IMR-90 (cell line): ENCODE data around the gene TBCC. TPM values are rescaled to one million over a fixed set of nuclear protein-coding genes. Genes with fewer than 3 reads are reported as not detected.

Experiments
- ATAC-seq: fragments of 200-7000 bp; cut with Tn5 transposase; 2 replicates; pipeline ENCODE4 v1.9.1; 2020; ENCODE audit warnings: low read depth, mild to moderate bottlenecking, moderate library complexity
- BruUV-seq: library from RNA; stranded (reverse); fragments of 400-500 nt; replicated peaks from 2 replicates; lab custom pipeline; 2021; lab: Mats Ljungman, UMichigan
- CTCF ChIA-PET: fragments of 300-600 bp; formaldehyde crosslinking; extraction: SDS; loops from one replicate; lab custom pipeline; 2021; ENCODE audit warnings: antibody characterized with exemption; lab: Yijun Ruan, JAX
- POLR2A ChIA-PET: fragments of 300-600 bp; sonication (Branson Sonifier 250); formaldehyde crosslinking; loops from one replicate; lab custom pipeline; 2022; ENCODE audit warnings: antibody characterized with exemption; ENCODE audit not compliant: unreplicated experiment; lab: Charles Lee
- DNase-seq: peaks from one replicate; pipeline ENCODE4 v3.0.0; 2013
- H2AFZ ChIP-seq: replicated peaks from 2 replicates; pipeline ENCODE3; 2013; ENCODE audit warnings: low read length, mild to moderate bottlenecking; ENCODE audit not compliant: poor library complexity
- H2AK5ac ChIP-seq: 2 replicates; pipeline ENCODE4 v1.6.1; 2013; ENCODE audit warnings: low read depth, low read length, inconsistent platforms
- H2AK9ac ChIP-seq: replicated peaks from 2 replicates; pipeline ENCODE3; 2013; ENCODE audit warnings: mild to moderate bottlenecking, low read depth, low read length, moderate library complexity; ENCODE audit not compliant: poor library complexity
- H2BK120ac ChIP-seq: 2 replicates; pipeline ENCODE4 v1.6.1; 2013; ENCODE audit warnings: low read depth, low read length, inconsistent platforms
- H2BK15ac ChIP-seq: 3 replicates; pipeline ENCODE4 v1.6.1; 2013; ENCODE audit warnings: low read depth, low read length, inconsistent platforms
- H2BK20ac ChIP-seq: 2 replicates; pipeline ENCODE4 v1.6.1; 2013; ENCODE audit warnings: low read depth, mild to moderate bottlenecking, inconsistent platforms, low read length, moderate library complexity
- H2BK5ac ChIP-seq: 2 replicates; pipeline ENCODE4 v1.6.1; 2013; ENCODE audit warnings: mild to moderate bottlenecking, low read depth, low read length, inconsistent platforms; ENCODE audit not compliant: poor library complexity, severe bottlenecking
- H3K14ac ChIP-seq: replicated peaks from 2 replicates; pipeline ENCODE4 v1.6.1; 2013; ENCODE audit warnings: low read depth, low read length, inconsistent platforms
- H3K18ac ChIP-seq: 2 replicates; pipeline ENCODE4 v1.6.1; 2013; ENCODE audit warnings: low read depth, low read length, control low read depth
- H3K23ac ChIP-seq: 2 replicates; pipeline ENCODE4 v1.6.1; 2013; ENCODE audit warnings: low read depth, low read length, inconsistent platforms
- H3K27ac ChIP-seq: 2 replicates; pipeline ENCODE4 v1.5.1; 2013; ENCODE audit warnings: mild to moderate bottlenecking, control low read depth, low read length; ENCODE audit not compliant: insufficient read depth
- H3K27me3 ChIP-seq: 2 replicates; pipeline ENCODE4 v1.6.1; 2013; ENCODE audit warnings: low read length; ENCODE audit not compliant: control insufficient read depth, insufficient read depth
- H3K36me3 ChIP-seq: 2 replicates; pipeline ENCODE4 v1.6.1; 2013; ENCODE audit warnings: low read length, mixed read lengths; ENCODE audit not compliant: control insufficient read depth, insufficient read depth
- H3K4ac ChIP-seq: 2 replicates; pipeline ENCODE4 v1.6.1; 2013; ENCODE audit warnings: low read depth, low read length, inconsistent platforms
- H3K4me1 ChIP-seq: 2 replicates; pipeline ENCODE4 v1.6.1; 2013; ENCODE audit warnings: low read length, mixed read lengths; ENCODE audit not compliant: control insufficient read depth, insufficient read depth
- H3K4me2 ChIP-seq: 2 replicates; pipeline ENCODE4 v1.6.1; 2013; ENCODE audit warnings: low read depth, mild to moderate bottlenecking, control low read depth, low read length, moderate library complexity
- H3K4me3 ChIP-seq: 2 replicates; pipeline ENCODE4 v1.5.1; 2013; ENCODE audit warnings: low read depth, mild to moderate bottlenecking, control low read depth, low read length, moderate library complexity; ENCODE audit not compliant: insufficient read depth
- H3K56ac ChIP-seq: 2 replicates; pipeline ENCODE4 v1.6.1; 2013; ENCODE audit warnings: low read length, inconsistent platforms; ENCODE audit not compliant: insufficient read depth; ENCODE audit errors: extremely low read depth
- H3K79me1 ChIP-seq, 2 experiments: 2 replicates each; pipeline ENCODE4 v1.6.1; 2013; ENCODE audit warnings: low read length in 2 of 2, inconsistent platforms in 1 of 2, low read depth in 1 of 2
- H3K9ac ChIP-seq: 2 replicates; pipeline ENCODE4 v1.6.1; 2013; ENCODE audit warnings: low read depth, low read length, control low read depth
- H3K9me1 ChIP-seq: 2 replicates; pipeline ENCODE4 v1.6.1; 2013; ENCODE audit warnings: low read length, inconsistent platforms; ENCODE audit not compliant: insufficient read depth
- H3K9me3 ChIP-seq: 2 replicates; pipeline ENCODE4 v1.6.1; 2013; ENCODE audit warnings: low read length; ENCODE audit not compliant: control insufficient read depth, insufficient read depth
- H4K20me1 ChIP-seq: 2 replicates; pipeline ENCODE4 v1.6.1; 2013; ENCODE audit warnings: low read length, inconsistent platforms; ENCODE audit not compliant: insufficient read depth
- H4K5ac ChIP-seq: 2 replicates; pipeline ENCODE4 v1.6.1; 2013; ENCODE audit warnings: mild to moderate bottlenecking, low read depth, low read length, control low read depth
- H4K8ac ChIP-seq, 2 experiments: 2 replicates each; pipeline ENCODE4 v1.6.1; 2013; ENCODE audit warnings: low read depth in 2 of 2, low read length in 2 of 2, control low read depth in 1 of 2, inconsistent platforms in 1 of 2
- H4K91ac ChIP-seq: 2 replicates; pipeline ENCODE4 v1.6.1; 2013; ENCODE audit warnings: low read depth, low read length, inconsistent platforms; ENCODE audit not compliant: insufficient read depth
- BHLHE40 ChIP-seq: fragments of 150-350 bp; IDR thresholded peaks from 2 replicates; pipeline ENCODE4 v1.6.1; 2016; ENCODE audit warnings: mild to moderate bottlenecking, low read depth, low read length
- CHD1 ChIP-seq: IDR thresholded peaks from 2 replicates; pipeline ENCODE4 v1.6.1; 2012; ENCODE audit warnings: low read depth, low read length, improper control_type of control experiment
- MAFK ChIP-seq: IDR thresholded peaks from 2 replicates; pipeline ENCODE4 v1.6.1; 2012; ENCODE audit warnings: low read depth, low read length, improper control_type of control experiment
- MAZ ChIP-seq: IDR thresholded peaks from 2 replicates; pipeline ENCODE4 v1.6.1; 2012; ENCODE audit warnings: low read depth, mild to moderate bottlenecking, low read length, improper control_type of control experiment, moderate library complexity, borderline replicate concordance
- MXI1 ChIP-seq: IDR thresholded peaks from 2 replicates; pipeline ENCODE4 v1.6.1; 2012; ENCODE audit warnings: low read depth, mild to moderate bottlenecking, low read length, moderate library complexity, borderline replicate concordance
- POLR2A ChIP-seq: IDR thresholded peaks from 2 replicates; pipeline ENCODE4 v1.6.1; 2012; ENCODE audit warnings: mild to moderate bottlenecking, low read depth, low read length
- RAD21 ChIP-seq: IDR thresholded peaks from 2 replicates; pipeline ENCODE4 v1.6.1; 2012; ENCODE audit warnings: low read length, improper control_type of control experiment
- RFX5 ChIP-seq: IDR thresholded peaks from 2 replicates; pipeline ENCODE4 v1.8.0; 2012; ENCODE audit warnings: low read depth, mild to moderate bottlenecking, low read length, moderate library complexity
- WGBS, 2 experiments: methylation state at CpG; one replicate each; pipeline versions ENCODE4 v1.1.5 to v1.1.7; 2013; ENCODE audit warnings: missing lambda C conversion rate in 2 of 2; ENCODE audit not compliant: insufficient read length in 1 of 2; ENCODE audit errors: extremely low coverage in 2 of 2; 5-methylcytosine and 5-hydroxymethylcytosine counted together
- dilution Hi-C: fragments of 300-500 bp; cut with HindIII; formaldehyde crosslinking; loops from one replicate; pipeline ENCODE4 v1.14.3; 2018; ENCODE audit warnings: low sequenced_read_pairs; ENCODE audit not compliant: unreplicated experiment
- in situ Hi-C: fragments of 300-500 bp; cut with MboI; formaldehyde crosslinking; loops from 3 replicates; pipeline ENCODE4 v1.14.3; 2019; ENCODE audit warnings: low sequenced_read_pairs, inconsistent platforms, mixed read lengths
- intact Hi-C: fragments of 100-400 bp; cut with micrococcal nuclease; formaldehyde crosslinking; loops from 2 replicates; pipeline ENCODE4 v1.10.0; 2022
- polyA plus RNA-seq, 3 experiments: library from polyadenylated mRNA; depleted of rRNA; stranded (reverse); fragments of >200 nt; gene quantifications; 2 replicates each; pipeline ENCODE4 v1.2.3, GENCODE V29; 2012; ENCODE audit warnings: low replicate concordance in 1 of 3
- total RNA-seq: library from RNA; depleted of rRNA; stranded (reverse); fragments of >200 nt; gene quantifications from 2 replicates; pipeline ENCODE4 v1.2.3, GENCODE V29; 2012
- TF ChIP-seq, protein P1 (sequence below): fragments of 150-350 bp; IDR thresholded peaks from 2 replicates; pipeline ENCODE4 v1.6.1; 2017; ENCODE audit warnings: mild to moderate bottlenecking, antibody characterized with exemption, low read length, low read depth

TBCC gene
- total and polyA plus RNA-seq, 2 of the 4 experiments (the other 2 are of a cell fraction) = 23.0 to 32.6 TPM

DNA sequence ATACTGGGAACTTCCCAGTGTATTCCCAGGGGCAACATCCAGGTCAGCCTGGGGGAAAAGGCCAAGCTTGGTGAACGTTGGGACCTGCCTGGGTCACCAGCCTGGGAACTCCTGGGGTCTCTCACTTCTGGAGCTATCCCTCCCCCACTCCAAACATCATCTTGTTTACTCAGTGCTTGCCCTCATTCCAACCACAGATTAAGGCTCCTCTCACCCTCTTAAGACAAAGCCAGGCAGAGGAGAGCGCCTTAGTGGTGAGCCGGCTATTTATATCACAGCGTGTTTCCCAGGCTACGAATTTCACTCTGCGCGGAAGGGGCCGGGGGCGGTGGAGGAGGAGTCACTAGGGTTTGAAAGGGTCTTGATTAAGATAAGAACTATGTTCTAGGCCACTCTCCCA, 35.6 kb downstream of the TBCC start:
- Histone ChIP-seq H3K4me2 (no peak overlapping the region), H3K27ac (no peak overlapping the region), H3K4me1 (no peaks in the 10 kb centered on the region), H4K20me1 (no peaks in the 10 kb centered on the region), H3K36me3 (no peaks in the 10 kb centered on the region), H2BK20ac (no peak overlapping the region), H3K9me3 (peaks cover 9% of the 10 kb centered on the region), H2AK9ac (peak overlapping the region; percentile 90), H3K56ac (no peak overlapping the region), H2BK15ac (no peak overlapping the region), H2BK120ac (no peak overlapping the region), H2AFZ (peak overlapping the region; percentile 23), H3K27me3 (no peaks in the 10 kb centered on the region), H4K5ac (no peak overlapping the region), H3K4me3 (no peak overlapping the region), H3K79me1 (peaks cover 0 to 2% of the 10 kb centered on the region in 2 experiments; a peak in 1 of 4 replicates), H3K9me1 (peaks cover 6% of the 10 kb centered on the region; the same call in 1 of the 2 replicates), H4K8ac (no peak overlapping the region; a peak in 1 of 4 replicates), H2BK5ac (no peak overlapping the region), H3K14ac (no peak overlapping the region), H3K9ac (no peak overlapping the region), H2AK5ac (no peak overlapping the region), H3K4ac (no peak overlapping the region), H3K23ac (no peak overlapping the region), H4K91ac (no peak overlapping the region), H3K18ac (no peak overlapping the region)
- POLR2A ChIA-PET = no interaction called here
- no TSS peak for BruUV-seq
- dilution Hi-C loops (no loop called here), in situ Hi-C loops (no loop called here), intact Hi-C loops (no loop called here)
- TF ChIP-seq RAD21 (no peak), BHLHE40 (no peak), MAZ (peak; percentile 39; the same call in 1 of the 2 replicates), POLR2A (no peak), RFX5 (no peak), CHD1 (no peak), MXI1 (no peak), MAFK (no peak)
- TF ChIP-seq, protein P1, sequence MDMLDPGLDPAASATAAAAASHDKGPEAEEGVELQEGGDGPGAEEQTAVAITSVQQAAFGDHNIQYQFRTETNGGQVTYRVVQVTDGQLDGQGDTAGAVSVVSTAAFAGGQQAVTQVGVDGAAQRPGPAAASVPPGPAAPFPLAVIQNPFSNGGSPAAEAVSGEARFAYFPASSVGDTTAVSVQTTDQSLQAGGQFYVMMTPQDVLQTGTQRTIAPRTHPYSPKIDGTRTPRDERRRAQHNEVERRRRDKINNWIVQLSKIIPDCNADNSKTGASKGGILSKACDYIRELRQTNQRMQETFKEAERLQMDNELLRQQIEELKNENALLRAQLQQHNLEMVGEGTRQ = no peak
- 0% methylated on average over 1 of the region's 9 CpGs; no CpG with 5 or more reads in 1 of the 2 experiments for WGBS, 2 experiments
- CTCF ChIA-PET = no interaction called here
- ATAC-seq (peak; percentile 76), DNase-seq (peak; percentile 61)
